ENCODE results near the gene ETV4.

ETV4 gene

GRCh38 chr17:43543771-43544575 is 2.2 kb downstream of the ETV4 start:
- DNase-seq (ENCODE audit: low read depth) = no peak

GRCh38 chr17:43543300-43543699 is 2.8 kb downstream of the ETV4 start:
- no peak for DNase-seq (ENCODE audit: low read depth)

- DNase-seq (ENCODE audit: low read depth) = no peak
Measured at GRCh38 chr17:43542859-43543258, 3.3 kb downstream of the ETV4 start.

- DNase-seq (ENCODE audit: low read depth) = no peak
Measured at GRCh38 chr17:43540821-43541674, 5.1 kb downstream of the ETV4 start.

DNA sequence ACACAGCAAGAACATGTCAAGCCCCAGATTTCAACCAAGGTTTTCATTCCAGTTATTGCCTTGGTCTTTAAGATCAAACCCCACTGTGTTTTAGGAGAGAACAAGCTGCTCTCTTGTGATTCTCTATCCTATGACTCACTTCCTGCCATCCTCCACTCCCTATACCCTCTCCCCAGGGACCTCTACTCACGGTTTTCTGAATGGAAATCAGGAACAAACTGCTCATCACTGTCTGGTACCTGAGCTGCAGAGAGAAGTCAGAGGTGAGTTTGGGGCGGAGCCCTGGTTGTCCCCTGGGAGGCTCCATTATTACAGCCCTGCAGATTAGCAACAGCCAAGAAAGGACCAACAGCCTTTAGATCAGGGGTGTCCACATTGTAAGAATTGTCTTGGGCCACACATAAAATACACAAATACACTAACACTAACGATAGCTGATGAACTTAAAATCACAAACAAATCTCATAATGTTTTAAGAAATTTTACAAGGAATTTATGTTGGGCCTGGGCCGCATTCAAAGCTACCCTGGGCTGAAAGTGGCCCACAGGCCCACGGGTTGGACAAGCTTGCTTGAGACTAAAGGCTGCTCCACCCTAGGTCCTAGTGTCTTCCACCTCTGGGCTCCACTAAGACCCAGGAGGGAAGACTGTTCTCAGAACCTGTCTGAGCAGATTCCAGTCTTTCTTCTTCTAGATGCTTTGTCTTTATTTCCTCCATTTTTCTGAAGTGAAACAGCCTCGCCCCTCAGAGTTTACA is 9.7 kb downstream of the ETV4 start:
- DNase-seq (ENCODE audit: low read depth) = no peak

GRCh38 chr17:43534909-43535308 is 11.2 kb downstream of the ETV4 start:
- DNase-seq (ENCODE audit: low read depth) = no peak

- DNase-seq (ENCODE audit: low read depth) = no peak
Measured at GRCh38 chr17:43533699-43534098, 12.4 kb downstream of the ETV4 start.

DNA sequence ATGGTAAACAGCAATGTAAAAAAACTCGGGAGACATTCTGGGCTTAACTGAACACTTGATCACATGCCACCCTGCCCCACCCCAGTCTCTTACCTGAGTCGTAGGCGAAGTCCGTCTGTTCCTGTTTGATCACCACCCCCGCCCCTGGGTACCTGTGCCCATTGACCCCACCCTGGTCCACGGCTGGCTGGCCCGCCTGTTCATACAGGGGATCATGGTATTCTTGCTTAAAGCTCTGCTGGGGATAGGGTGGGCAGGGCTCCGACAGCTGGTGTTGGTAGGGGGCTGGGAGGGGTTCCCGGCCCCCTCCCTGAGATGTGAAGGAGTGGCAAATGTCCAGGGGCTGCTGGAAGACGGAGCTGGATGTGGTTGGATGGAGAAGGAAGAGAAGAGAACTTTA is 13.6 kb downstream of the ETV4 start:
- DNase-seq (ENCODE audit: low read depth) = no peak

GRCh38 chr17:43531955-43532354 is 14.2 kb downstream of the ETV4 start:
- DNase-seq (ENCODE audit: low read depth) = no peak

GRCh38 chr17:43531082-43531378 is 15.1 kb downstream of the ETV4 start:
- no peak for DNase-seq (ENCODE audit: low read depth)

DNA sequence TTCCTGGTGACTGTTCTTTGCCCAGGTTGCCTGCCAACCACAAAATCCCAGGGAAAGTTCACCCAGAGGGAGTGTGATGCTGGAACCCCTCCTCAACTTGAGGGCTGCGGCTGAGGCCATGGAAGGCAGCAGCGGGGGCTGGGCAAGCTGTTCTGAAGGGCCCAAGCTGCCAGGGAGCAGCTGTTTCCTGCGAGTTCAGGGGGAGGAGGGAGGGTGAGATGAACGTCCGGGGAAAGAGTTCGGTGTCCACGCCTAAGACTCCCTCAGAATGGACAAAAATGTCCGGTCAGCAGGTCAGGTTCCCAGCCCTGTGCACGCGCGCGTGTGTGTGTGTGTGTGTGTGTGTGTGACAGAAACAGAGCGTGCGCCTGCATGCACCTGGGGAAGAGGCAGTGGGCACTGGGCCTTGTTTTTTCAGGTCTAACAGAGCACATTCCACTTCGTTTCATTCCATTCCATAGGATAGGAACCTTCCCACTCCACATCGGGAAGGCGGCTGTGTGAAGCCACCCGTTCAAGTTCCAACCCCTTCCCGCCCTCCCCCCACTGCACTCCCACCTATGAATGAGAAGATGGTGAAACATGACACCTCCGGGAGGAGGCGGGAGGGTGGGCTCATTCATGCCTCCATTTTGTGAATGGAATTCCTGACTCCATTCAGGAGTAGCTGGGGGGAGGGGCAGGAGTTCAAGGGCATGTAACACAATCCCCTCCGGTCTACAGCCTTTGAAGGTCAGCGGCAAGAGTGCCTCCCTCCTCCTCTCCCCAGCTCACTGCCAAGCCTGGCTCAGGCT is 15.7 kb downstream of the ETV4 start:
- no peak for DNase-seq (ENCODE audit: low read depth)

- no peak for DNase-seq (ENCODE audit: low read depth)
Measured at GRCh38 chr17:43529947-43530287, 16.2 kb downstream of the ETV4 start.

- DNase-seq (ENCODE audit: low read depth) = no peak
Measured at GRCh38 chr17:43528988-43529814, 16.9 kb downstream of the ETV4 start.

DNA sequence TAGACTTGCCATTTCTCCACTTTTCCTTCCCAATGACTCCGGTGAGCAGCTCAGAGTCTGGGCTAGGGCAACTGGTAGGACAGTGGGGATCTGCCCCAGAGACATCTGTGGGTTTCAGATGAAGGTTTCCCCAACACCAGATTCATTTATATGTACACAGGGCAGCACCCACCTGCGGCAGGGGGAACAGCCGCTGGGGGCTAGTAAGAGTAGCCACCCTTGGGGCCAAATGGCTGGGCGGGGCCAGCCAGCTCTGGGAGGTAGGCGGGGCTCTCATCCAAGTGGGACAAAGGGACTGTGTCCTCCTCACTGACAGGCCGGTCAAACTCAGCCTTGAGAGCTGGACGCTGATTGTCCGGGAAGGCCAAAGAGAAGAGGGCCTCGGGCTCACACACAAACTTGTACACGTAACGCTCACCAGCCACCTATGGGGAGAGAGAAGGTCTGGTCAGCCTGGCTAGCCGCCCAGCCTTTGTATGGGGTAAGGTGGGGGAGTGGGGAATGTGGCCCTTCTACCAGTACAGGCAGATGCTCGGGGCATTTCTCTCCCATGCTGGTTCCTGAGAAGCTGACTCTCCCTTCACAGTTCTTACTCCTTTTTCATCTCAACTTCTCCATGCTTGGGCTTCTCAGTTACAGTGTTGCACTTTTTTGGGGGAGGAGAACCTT is 17.7 kb downstream of the ETV4 start:
- DNase-seq (ENCODE audit: low read depth) = no peak

- no peak for DNase-seq (ENCODE audit: low read depth)
Measured at GRCh38 chr17:43526886-43527648, 19.1 kb downstream of the ETV4 start.

DNA sequence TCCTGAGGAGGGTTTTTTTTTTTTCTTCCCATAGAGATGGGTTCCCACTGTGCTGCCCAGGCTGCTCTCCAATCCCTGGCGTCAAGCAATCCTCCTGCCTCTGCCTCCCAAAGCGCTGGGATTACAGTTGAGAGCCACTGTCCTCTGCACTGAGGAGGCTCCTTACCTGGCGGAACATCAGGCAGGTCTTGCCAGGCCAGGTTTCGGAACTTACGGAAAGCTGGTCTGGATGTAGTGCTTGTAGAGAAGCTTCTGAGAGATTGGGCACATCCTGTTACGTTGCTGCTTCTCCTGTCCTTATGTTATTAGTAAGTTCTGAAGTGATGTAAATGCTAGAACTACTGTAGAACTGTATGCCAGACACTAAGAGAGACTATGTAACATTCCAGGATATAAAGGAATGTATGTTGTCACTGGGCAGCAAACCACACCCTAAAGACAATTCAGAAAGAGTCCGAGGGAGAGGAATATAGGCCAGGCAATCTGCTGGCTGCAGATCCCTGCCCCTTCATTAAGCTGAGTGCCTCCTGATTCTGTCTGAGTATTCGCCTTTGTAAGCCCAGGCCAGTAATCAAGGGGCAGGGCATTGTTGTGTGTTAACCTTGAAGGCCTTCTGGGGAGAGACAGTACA is 21.1 kb downstream of the ETV4 start:
- no peak for DNase-seq (ENCODE audit: low read depth)

DNA sequence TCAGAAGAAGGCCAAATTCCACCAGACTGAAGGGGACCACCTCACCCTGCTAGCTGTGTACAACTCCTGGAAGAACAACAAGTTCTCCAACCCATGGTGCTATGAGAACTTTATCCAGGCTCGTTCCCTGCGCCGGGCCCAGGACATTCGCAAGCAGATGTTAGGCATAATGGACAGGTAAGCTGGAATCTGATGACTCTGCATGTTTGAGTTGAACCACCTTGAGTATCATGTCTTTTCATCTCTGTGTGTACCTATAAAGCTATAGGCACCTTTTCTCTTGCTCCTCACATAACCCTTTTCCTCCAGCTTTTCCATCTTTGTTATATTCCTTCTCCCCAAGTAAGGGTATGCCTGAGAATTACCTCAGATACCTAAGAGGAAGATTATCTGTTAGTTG is 24.8 kb downstream of the ETV4 start:
- no peak for DNase-seq (ENCODE audit: low read depth)

DNA sequence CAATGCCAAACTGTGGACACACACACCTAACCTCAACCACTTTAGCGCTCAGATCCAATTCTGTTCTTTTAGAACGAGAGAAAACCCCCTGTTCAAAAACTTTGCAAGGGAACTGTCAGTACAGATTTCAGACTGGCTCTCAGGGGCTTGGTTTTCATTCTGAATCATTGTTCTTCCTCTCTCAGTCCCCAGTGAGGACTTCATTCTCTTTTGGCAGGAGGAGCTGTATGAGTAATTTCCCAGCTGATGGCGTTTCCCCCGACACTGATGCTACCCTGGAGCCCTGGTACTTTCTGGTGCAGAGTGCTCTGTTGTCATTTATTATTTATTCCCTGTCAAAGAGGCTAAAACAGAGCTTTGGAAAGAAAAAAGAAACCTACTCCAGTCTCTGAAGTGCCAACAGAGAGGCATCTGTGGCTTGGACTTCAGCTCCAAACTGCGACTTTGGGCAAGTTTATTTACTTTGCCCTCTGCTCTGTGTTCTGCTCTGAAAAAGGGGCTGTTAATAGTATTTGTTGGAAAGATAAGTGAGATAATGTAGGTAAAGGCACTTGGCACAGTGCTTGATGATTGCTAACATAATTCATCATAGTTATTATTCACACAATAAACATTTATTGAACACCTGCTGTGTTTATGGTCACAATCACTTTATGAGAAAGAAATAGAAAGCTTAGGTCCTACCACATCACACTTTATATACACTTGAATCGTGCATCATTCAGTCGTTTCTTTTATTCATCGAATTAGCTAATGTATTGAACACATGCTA is 28.3 kb downstream of the ETV4 start:
- no peak for DNase-seq (ENCODE audit: low read depth)

- DNase-seq (ENCODE audit: low read depth) = no peak
Measured at GRCh38 chr17:43517161-43517560, 29.0 kb downstream of the ETV4 start.

Data from HS-27A (cell line).